Uterus (tissue), 4 donors: ENCODE measurements around the gene AP4E1. TPM values are rescaled to one million over a fixed set of nuclear protein-coding genes. Genes with fewer than 3 reads are reported as not detected.

Source experiments
- DNase-seq, 2 donors: peaks; one replicate each; pipeline ENCODE4 v3.0.0-alpha.2; 2019 to 2020
- H3K27ac ChIP-seq, 2 donors: fragments of 200-600 bp; sonication (generic); 1 replicate in 1 of 2; 2 replicates in 1 of 2; pipeline ENCODE4 v1.5.1; 2016 to 2018
- H3K27me3 ChIP-seq, 2 donors: fragments of 200-600 bp; sonication (generic); one replicate each; pipeline ENCODE4 v1.5.1; 2018 to 2019; ENCODE audit warnings: control low read depth in 1 of 2
- H3K36me3 ChIP-seq, 2 donors: fragments of 200-600 bp; sonication (generic); one replicate each; pipeline ENCODE4 v1.5.1; 2019; ENCODE audit warnings: control low read depth in 1 of 2
- H3K4me1 ChIP-seq, 2 donors: fragments of 200-600 bp; sonication (generic); one replicate each; pipeline ENCODE4 v1.5.1; 2018 to 2019; ENCODE audit warnings: control low read depth in 1 of 2
- H3K4me3 ChIP-seq, 2 donors: fragments of 200-600 bp; sonication (generic); 1 replicate in 1 of 2; 2 replicates in 1 of 2; pipeline ENCODE4 v1.5.1; 2018 to 2019; ENCODE audit warnings: mild to moderate bottlenecking in 1 of 2
- H3K9me3 ChIP-seq, 2 donors: fragments of 200-600 bp; sonication (generic); one replicate each; pipeline ENCODE4 v1.5.1; 2019; ENCODE audit warnings: control low read depth in 1 of 2
- POLR2A ChIP-seq, 2 donors: fragments of 450-650 bp; IDR thresholded peaks; one replicate each; pipeline ENCODE4 v1.6.1; 2016; ENCODE audit warnings: antibody characterized with exemption in 2 of 2, mild to moderate bottlenecking in 1 of 2, moderate library complexity in 1 of 2
- intact Hi-C: fragments of 100-400 bp; cut with DNase I; formaldehyde crosslinking; loops from one replicate; pipeline ENCODE4 v1.15.1; 2023; ENCODE audit warnings: low total_unique reads
- total RNA-seq, 4 donors: library from RNA; depleted of rRNA in 3 of 4; stranded (reverse); fragments of >200 nt in 3 of 4; gene quantifications; one replicate each; pipeline versions ENCODE4 v1.1.0 to v1.2.4, GENCODE V29; 2014 to 2023
- TF ChIP-seq, protein P1 (sequence below), 4 experiments: fragments of 200-600 bp in 2 of 4; fragments of 450-650 bp in 2 of 4; sonication (generic) in 2 of 4; IDR thresholded peaks; one replicate each; pipeline ENCODE4 v1.5.1; 2016 to 2019; ENCODE audit warnings: antibody characterized with exemption in 4 of 4, mild to moderate bottlenecking in 2 of 4, moderate library complexity in 1 of 4
- donor health status: DM: yes; HTN: yes; CAD: no.

The AP4E1 gene
- total RNA-seq, 4 donors from 2014 or later, result 4.1 to 20.5 (median 12.3) TPM

DNA sequence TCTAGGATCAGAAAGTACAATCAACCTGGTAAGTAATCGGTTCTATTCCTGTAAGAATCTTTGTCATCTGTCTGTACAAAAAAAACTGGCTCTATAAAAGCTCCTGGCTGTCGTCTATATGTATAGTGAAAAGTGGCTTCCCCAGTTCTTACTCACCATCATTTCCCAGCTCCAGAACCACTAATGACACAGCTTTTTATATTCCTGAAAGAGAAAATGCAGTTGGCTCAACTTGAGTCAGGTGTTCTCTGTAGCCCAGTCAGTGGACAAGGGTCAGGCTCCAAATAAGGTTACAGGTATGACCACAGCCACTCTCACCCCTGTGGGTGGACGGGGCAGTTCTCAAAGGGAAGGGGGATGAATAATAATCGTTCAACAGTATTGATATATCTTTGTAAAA is 85.1 kb downstream of the AP4E1 start:
- Histone ChIP-seq H3K4me3 (no peak overlapping the region), H3K27me3 (no peaks in the 10 kb centered on the region), H3K4me1 (no peaks in the 10 kb centered on the region), H3K27ac (no peak overlapping the region), H3K36me3 (no peaks in the 10 kb centered on the region), H3K9me3 (no peaks in the 10 kb centered on the region)
- intact Hi-C loops, result no loop called here
- no peak for TF ChIP-seq POLR2A (IDR thresholded peaks at IDR 0.05)
- TF ChIP-seq, protein P1, sequence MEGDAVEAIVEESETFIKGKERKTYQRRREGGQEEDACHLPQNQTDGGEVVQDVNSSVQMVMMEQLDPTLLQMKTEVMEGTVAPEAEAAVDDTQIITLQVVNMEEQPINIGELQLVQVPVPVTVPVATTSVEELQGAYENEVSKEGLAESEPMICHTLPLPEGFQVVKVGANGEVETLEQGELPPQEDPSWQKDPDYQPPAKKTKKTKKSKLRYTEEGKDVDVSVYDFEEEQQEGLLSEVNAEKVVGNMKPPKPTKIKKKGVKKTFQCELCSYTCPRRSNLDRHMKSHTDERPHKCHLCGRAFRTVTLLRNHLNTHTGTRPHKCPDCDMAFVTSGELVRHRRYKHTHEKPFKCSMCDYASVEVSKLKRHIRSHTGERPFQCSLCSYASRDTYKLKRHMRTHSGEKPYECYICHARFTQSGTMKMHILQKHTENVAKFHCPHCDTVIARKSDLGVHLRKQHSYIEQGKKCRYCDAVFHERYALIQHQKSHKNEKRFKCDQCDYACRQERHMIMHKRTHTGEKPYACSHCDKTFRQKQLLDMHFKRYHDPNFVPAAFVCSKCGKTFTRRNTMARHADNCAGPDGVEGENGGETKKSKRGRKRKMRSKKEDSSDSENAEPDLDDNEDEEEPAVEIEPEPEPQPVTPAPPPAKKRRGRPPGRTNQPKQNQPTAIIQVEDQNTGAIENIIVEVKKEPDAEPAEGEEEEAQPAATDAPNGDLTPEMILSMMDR (IDR thresholded peaks at IDR 0.05), result no peak
- no peak for DNase-seq

DNA sequence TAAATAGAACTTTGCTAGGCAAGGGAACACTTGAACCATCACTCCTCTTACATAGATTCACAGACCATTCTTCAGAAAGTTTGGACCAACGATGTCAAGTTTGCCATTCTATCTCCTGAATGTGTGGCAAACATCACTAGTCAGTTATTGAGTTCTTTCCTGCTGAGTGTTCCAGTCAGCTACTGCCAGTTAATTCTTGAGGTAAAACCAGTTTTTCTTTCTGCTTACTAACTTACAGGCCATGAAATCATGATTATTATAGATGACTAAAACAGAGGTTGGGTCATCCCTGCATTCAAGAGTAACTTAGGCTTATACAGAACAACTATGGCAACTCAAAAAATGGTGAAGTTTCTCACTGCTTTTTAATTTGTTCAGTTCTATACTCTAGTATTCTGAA is 88.2 kb downstream of the AP4E1 start:
- DNase-seq, result no peak
- no peaks in the 10 kb centered on the region for H3K27me3 ChIP-seq
- H3K4me1 ChIP-seq, result no peaks in the 10 kb centered on the region
- H3K4me3 ChIP-seq, result no peak overlapping the region
- no peaks in the 10 kb centered on the region for H3K9me3 ChIP-seq
- no peak overlapping the region for H3K27ac ChIP-seq
- TF ChIP-seq, protein P1 (IDR thresholded peaks at IDR 0.05), result no peak
- no peak for TF ChIP-seq POLR2A (IDR thresholded peaks at IDR 0.05)
- H3K36me3 ChIP-seq, result no peaks in the 10 kb centered on the region
- intact Hi-C loops, result no loop called here

DNA sequence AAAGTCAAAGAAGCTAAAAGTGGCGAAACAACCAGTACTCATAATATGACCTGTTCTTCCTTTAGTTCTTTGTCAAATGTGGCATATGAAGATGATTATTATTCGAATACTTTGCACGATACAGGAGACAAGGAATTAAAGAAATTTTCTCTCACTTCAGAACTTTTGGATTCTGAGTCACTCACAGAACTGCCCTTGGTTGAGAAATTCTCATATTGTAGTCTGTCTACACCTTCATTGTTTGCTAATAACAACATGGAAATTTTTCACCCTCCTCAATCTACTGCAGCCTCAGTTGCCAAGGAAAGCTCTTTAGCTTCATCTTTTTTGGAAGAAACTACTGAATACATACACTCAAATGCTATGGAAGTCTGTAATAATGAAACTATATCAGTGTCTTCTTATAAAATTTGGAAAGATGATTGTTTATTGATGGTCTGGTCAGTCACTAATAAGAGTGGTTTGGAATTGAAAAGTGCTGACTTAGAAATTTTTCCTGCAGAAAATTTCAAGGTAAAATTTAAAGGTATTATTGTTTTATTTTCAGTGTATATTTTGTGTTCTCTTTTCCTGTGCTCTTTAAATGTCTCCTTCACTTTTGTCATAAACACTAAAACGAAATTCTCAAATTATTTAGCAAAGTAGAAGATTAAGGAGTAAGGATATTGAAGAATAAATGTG is 89.0 kb downstream of the AP4E1 start:
- intact Hi-C loops, result no loop called here
- TF ChIP-seq POLR2A (IDR thresholded peaks at IDR 0.05), result no peak
- TF ChIP-seq, protein P1 (IDR thresholded peaks at IDR 0.05), result no peak
- DNase-seq, result no peak

DNA sequence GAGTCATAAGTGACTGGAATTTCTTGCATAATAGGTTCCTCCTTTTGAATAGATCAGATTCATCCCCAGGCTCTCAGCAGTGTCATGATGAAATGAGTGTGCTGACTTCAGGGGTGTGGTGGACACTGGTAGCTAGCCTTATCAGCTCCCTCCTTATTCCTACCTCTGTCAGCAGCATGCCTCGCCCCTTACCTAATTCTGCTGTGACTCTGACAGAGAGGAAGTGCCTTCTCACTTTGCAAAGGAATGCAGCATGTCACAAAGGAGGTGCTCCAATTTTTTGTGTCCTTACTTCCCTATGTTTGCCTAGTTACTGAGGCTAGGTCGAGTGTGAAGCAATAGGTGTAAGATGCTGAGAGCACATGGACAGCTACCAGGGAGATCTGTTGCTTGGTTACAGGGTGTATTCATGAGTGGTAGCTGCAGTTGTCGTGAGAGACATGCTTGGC is 95.6 kb downstream of the AP4E1 start:
- Histone ChIP-seq H3K36me3 (no peaks in the 10 kb centered on the region), H3K4me3 (no peak overlapping the region), H3K27me3 (no peaks in the 10 kb centered on the region), H3K4me1 (no peaks in the 10 kb centered on the region), H3K9me3 (no peaks in the 10 kb centered on the region), H3K27ac (no peak overlapping the region)
- no peak for DNase-seq
- TF ChIP-seq POLR2A (IDR thresholded peaks at IDR 0.05), result no peak
- TF ChIP-seq, protein P1 (IDR thresholded peaks at IDR 0.05), result no peak
- intact Hi-C loops, result no loop called here

More for the DNA sequence above, 89.0 kb downstream of the AP4E1 start:
- Histone ChIP-seq H3K4me3 (no peak overlapping the region), H3K36me3 (no peaks in the 10 kb centered on the region), H3K4me1 (no peaks in the 10 kb centered on the region), H3K9me3 (no peaks in the 10 kb centered on the region), H3K27me3 (no peaks in the 10 kb centered on the region), H3K27ac (no peak overlapping the region)

DNA sequence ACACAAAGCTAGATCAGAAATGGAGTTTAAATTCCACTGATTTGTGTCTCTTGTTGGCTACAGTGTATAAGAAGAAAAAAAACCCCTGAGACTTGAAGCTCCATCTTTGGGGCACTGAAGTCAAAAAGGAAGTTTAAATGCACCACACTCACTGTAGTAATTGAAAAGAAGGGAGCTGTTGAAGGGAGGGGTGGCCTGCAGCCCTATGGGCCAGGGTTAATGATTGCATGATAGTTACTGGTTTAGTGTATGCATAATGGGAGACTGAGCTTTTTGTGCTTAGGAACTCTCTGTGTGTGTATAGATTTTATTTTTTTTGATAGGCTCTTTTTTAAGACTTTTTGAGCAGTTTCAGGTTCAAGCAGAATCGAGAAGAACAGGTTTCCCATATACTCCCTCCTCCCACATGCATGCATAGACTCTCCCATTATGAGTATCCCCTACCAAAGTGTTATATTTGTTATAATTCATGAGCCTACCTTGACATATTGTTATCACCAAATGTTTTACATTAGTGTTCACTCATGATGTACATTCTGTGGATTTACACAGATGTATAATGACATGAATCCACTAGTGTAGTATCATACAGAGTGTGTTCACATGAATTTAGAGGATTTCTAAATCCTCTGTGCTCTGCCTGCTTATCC is 98.0 kb downstream of the AP4E1 start:
- no peaks in the 10 kb centered on the region for H3K27me3 ChIP-seq
- TF ChIP-seq, protein P1 (IDR thresholded peaks at IDR 0.05), result no peak
- TF ChIP-seq POLR2A (IDR thresholded peaks at IDR 0.05), result no peak
- no peak overlapping the region for H3K4me3 ChIP-seq
- no peaks in the 10 kb centered on the region for H3K4me1 ChIP-seq
- H3K9me3 ChIP-seq, result no peaks in the 10 kb centered on the region
- H3K36me3 ChIP-seq, result no peaks in the 10 kb centered on the region
- no peak for DNase-seq
- intact Hi-C loops, result no loop called here
- H3K27ac ChIP-seq, result no peak overlapping the region
